Measurements from ENCODE around the gene KRT6B.

Gene KRT6B

GRCh38 chr12:52407918-52408317 is 44.0 kb downstream of the KRT6B start:
- H3K4me3 ChIP-seq (ENCODE audit: low read depth, low read length), result no peak overlapping the region
- TF ChIP-seq CTCF (IDR thresholded peaks at IDR 0.05; ENCODE audit: low read depth, low read length), result no peak

- TF ChIP-seq CTCF (IDR thresholded peaks at IDR 0.05; ENCODE audit: low read depth, low read length), result no peak
- no peak within 1 kb of the TSS for H3K4me3 ChIP-seq (ENCODE audit: low read depth, low read length)
These were observed 46.0 kb downstream of the KRT6B start, which contains the start of gene KRT82 for GRCh38 chr12:52405922-52406385. Gene KRT82 (minus strand): TSS chr12:52406335. CDS start chr12:52406277, 58 bp downstream.

DNA sequence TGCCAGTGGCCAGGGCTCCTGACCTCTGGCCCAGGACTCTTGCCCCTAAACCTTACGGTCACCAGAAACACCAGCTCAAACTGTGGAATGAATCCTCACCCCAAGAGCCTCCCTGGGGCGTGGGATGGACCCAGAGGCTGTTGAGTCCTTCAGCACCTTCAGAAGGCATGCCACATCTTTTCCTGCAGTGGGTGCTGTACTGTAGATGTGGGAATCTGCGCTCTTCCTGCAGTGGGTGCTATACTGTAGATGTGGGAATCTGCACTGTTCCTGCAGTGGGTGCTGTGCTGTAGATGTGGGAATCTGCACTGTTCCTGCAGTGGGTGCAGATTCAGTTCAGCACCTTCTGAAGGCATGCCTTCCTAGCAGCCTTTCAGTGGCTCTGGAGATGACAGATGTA is 47.0 kb downstream of the KRT6B start:
- no peak overlapping the region for H3K4me3 ChIP-seq (ENCODE audit: low read depth, low read length)
- no peak for TF ChIP-seq CTCF (IDR thresholded peaks at IDR 0.05; ENCODE audit: low read depth, low read length)

DNA sequence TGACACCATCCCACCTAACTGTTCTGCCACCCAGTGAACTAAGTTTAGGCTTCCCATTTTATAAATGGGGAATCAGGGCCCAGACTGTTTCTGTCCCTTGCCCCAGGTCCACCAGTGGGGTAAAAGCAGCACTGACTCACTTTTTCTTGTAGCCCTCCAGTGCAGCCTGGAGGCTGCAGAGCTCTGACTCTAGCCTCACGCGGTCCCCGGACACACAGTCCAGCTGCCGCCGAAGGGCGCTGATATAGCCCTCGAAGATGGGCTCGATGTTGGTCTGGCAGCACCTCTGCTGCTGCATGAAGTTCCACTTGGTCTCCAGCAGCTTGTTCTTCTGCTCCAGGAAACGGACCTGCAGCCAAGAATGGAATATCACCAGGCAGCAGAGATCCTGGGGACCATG is 48.4 kb downstream of the KRT6B start:
- TF ChIP-seq CTCF (IDR thresholded peaks at IDR 0.05; ENCODE audit: low read depth, low read length), result no peak
- H3K4me3 ChIP-seq (ENCODE audit: low read depth, low read length), result no peak overlapping the region

GRCh38 chr12:52402873-52403540 is 48.9 kb downstream of the KRT6B start:
- H3K4me3 ChIP-seq (ENCODE audit: low read depth, low read length), result no peak overlapping the region
- TF ChIP-seq CTCF (IDR thresholded peaks at IDR 0.05; ENCODE audit: low read depth, low read length), result no peak

DNA sequence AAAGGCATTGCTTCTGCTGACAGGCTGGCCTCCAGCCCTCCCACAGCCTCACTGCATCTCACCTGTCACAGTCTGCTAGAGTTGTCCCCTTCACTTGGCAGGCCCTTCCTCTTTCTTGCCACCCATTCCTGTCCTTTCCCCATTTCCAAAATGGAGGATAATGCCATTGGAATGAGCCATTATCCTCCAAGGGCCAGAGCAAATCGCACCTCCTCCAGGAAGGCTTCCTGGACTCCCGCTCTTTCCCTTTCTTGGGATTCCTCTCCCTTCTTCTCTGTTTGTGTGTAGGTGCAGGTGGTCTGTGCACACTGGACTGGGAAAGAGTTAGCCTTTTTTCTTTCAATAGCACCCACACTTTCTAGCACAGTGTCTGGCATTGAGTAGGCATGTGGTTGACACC is 49.6 kb downstream of the KRT6B start:
- no peak for TF ChIP-seq CTCF (IDR thresholded peaks at IDR 0.05; ENCODE audit: low read depth, low read length)
- no peak overlapping the region for H3K4me3 ChIP-seq (ENCODE audit: low read depth, low read length)

GRCh38 chr12:52401926-52402325 is 50.0 kb downstream of the KRT6B start:
- TF ChIP-seq CTCF (IDR thresholded peaks at IDR 0.05; ENCODE audit: low read depth, low read length), result no peak
- no peak overlapping the region for H3K4me3 ChIP-seq (ENCODE audit: low read depth, low read length)
